Measurements from ENCODE around the gene GRAMD4.

DNA sequence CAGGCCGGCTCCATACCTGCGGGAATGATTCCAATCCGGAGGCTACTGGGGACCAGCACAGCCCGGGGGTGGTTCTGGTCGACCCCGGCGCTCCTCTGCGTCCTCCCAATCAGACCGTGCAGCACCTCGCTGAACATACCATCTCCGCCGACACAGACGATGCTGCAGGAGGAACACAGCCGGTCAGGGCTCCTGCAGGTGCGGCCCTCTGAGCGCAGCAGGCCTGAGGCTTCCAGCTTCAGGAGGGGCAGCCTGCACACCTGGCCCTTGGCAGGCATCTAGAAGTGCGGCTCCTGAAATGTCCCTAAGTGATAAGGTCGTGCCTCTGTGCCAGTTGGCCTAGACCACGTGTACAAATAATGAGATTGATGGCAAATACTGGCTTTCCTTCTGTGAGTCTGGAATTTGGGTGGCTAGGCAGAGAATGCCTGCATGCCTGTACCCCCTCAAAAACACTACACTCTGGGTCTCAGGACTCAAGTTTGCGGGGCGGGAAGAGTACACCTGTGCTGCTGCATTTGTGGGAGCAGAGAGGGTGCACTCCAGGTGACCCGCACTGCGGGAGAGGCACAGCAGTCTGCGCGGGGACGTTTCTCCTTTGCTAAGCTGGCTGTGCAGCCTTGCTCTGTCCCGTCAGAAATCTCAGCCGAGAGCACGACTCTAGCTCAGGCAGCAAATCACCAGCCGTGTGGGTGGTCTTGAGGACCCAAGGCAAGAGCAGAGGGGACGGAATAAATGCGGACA lies 87.8 kb downstream of the GRAMD4 start:
- TF ChIP-seq, protein P1, sequence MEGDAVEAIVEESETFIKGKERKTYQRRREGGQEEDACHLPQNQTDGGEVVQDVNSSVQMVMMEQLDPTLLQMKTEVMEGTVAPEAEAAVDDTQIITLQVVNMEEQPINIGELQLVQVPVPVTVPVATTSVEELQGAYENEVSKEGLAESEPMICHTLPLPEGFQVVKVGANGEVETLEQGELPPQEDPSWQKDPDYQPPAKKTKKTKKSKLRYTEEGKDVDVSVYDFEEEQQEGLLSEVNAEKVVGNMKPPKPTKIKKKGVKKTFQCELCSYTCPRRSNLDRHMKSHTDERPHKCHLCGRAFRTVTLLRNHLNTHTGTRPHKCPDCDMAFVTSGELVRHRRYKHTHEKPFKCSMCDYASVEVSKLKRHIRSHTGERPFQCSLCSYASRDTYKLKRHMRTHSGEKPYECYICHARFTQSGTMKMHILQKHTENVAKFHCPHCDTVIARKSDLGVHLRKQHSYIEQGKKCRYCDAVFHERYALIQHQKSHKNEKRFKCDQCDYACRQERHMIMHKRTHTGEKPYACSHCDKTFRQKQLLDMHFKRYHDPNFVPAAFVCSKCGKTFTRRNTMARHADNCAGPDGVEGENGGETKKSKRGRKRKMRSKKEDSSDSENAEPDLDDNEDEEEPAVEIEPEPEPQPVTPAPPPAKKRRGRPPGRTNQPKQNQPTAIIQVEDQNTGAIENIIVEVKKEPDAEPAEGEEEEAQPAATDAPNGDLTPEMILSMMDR (IDR thresholded peaks at IDR 0.05) = no peak
- TF ChIP-seq POLR2A (IDR thresholded peaks at IDR 0.05) = no peak
